OCI-LY1 (cell line): ENCODE data around the gene ZNF189.

Experiments used
- CTCF ChIP-seq: fragments of 200-600 bp; sonication (generic), shearing (Covaris generic); IDR thresholded peaks from 2 replicates; pipeline ENCODE4 v1.5.1; 2017; ENCODE audit warnings: mild to moderate bottlenecking, antibody characterized with exemption, low read length, moderate library complexity, mixed read lengths
- EZH2 ChIP-seq: fragments of 200-600 bp; sonication (generic), shearing (Covaris generic); IDR thresholded peaks from 2 replicates; pipeline ENCODE4 v1.8.0; 2017; ENCODE audit warnings: borderline replicate concordance, mixed run types, mild to moderate bottlenecking, antibody characterized with exemption, low read length, moderate library complexity, mixed read lengths

GRCh38 chr9:101367323-101367722 is 31.3 kb upstream of the ZNF189 start:
- TF ChIP-seq CTCF: no peak
- no peak for TF ChIP-seq EZH2
